GM23338 (cell line): Measurements from ENCODE around the gene MRAP. TPM values are rescaled to one million over a fixed set of nuclear protein-coding genes. Genes with fewer than 3 reads are reported as not detected.

Experiments used
- ATAC-seq: fragments of 200-7000 bp; cut with Tn5 transposase; 3 replicates; pipeline ENCODE4 v1.9.1; 2020
- DNase-seq: peaks from one replicate; pipeline ENCODE4 v3.0.0-alpha.2; 2015; ENCODE audit warnings: low spot score
- H2AFZ ChIP-seq: fragments of 200-600 bp; sonication (generic); 2 replicates; pipeline ENCODE4 v1.8.0; 2016; ENCODE audit warnings: antibody characterized with exemption, mild to moderate bottlenecking, moderate library complexity
- H3F3A ChIP-seq: fragments of 200-600 bp; sonication (generic); replicated peaks from 2 replicates; pipeline ENCODE4 v1.8.0; 2017; ENCODE audit warnings: antibody characterized with exemption, mixed run types, low read depth
- H3K27ac ChIP-seq: fragments of 200-600 bp; sonication (generic); 2 replicates; pipeline ENCODE4 v1.6.1; 2016; ENCODE audit warnings: low read depth
- H3K27me3 ChIP-seq: fragments of 200-600 bp; sonication (generic); 2 replicates; pipeline ENCODE4 v1.8.0; 2016; ENCODE audit warnings: mild to moderate bottlenecking, mixed run types, moderate library complexity; ENCODE audit not compliant: insufficient read depth
- H3K36me3 ChIP-seq: fragments of 200-600 bp; sonication (generic); 2 replicates; pipeline ENCODE4 v1.8.0; 2016; ENCODE audit warnings: mild to moderate bottlenecking; ENCODE audit not compliant: insufficient read depth
- H3K4me1 ChIP-seq: fragments of 200-600 bp; sonication (generic); 2 replicates; pipeline ENCODE4 v1.8.0; 2016; ENCODE audit warnings: mild to moderate bottlenecking, moderate library complexity; ENCODE audit not compliant: insufficient read depth
- H3K4me2 ChIP-seq: fragments of 200-600 bp; sonication (generic); 2 replicates; pipeline ENCODE4 v1.7.1; 2017; ENCODE audit warnings: mixed run types
- H3K4me3 ChIP-seq: fragments of 200-600 bp; sonication (generic); 2 replicates; pipeline ENCODE4 v1.6.1; 2016; ENCODE audit warnings: mixed run types
- H3K79me2 ChIP-seq: fragments of 200-600 bp; sonication (generic); replicated peaks from 2 replicates; pipeline ENCODE4 v1.8.0; 2017; ENCODE audit warnings: mild to moderate bottlenecking; ENCODE audit not compliant: insufficient read depth
- H3K9me2 ChIP-seq: fragments of 200-600 bp; sonication (generic); 2 replicates; pipeline ENCODE4 v1.8.0; 2017; ENCODE audit not compliant: insufficient read depth
- H4K20me1 ChIP-seq: fragments of 200-600 bp; sonication (generic); replicated peaks from 2 replicates; pipeline ENCODE4 v1.8.0; 2017; ENCODE audit warnings: mild to moderate bottlenecking; ENCODE audit not compliant: insufficient read depth
- H3K27ac Mint-ChIP-seq: 2 replicates; pipeline ENCODE4 v1.8.0; 2020; ENCODE audit warnings: inconsistent platforms, mild to moderate bottlenecking, moderate library complexity, mixed read lengths
- H3K27me3 Mint-ChIP-seq: 3 replicates; pipeline ENCODE4 v1.8.0; 2022; ENCODE audit warnings: low read depth, mild to moderate bottlenecking, moderate library complexity, mixed read lengths, inconsistent platforms; ENCODE audit not compliant: insufficient read depth, poor library complexity
- H3K36me3 Mint-ChIP-seq: 3 replicates; pipeline ENCODE4 v1.8.0; 2021; ENCODE audit warnings: low read depth, mild to moderate bottlenecking, inconsistent platforms, moderate library complexity, mixed read lengths
- H3K4me1 Mint-ChIP-seq: 3 replicates; pipeline ENCODE4 v1.8.0; 2020; ENCODE audit warnings: mild to moderate bottlenecking, inconsistent platforms, mixed read lengths
- H3K4me3 Mint-ChIP-seq: 3 replicates; pipeline ENCODE4 v1.8.0; 2021; ENCODE audit warnings: moderate library complexity, mild to moderate bottlenecking, inconsistent platforms, mixed read lengths
- H3K9me3 Mint-ChIP-seq: 3 replicates; pipeline ENCODE4 v1.8.0; 2020; ENCODE audit warnings: moderate library complexity, mild to moderate bottlenecking, inconsistent platforms, mixed read lengths
- CREB1 ChIP-seq: fragments of 250-450 bp; sonication (Bioruptor Pico); IDR thresholded peaks from 2 replicates; pipeline ENCODE4 v1.5.0; 2020; ENCODE audit warnings: low read depth, mild to moderate bottlenecking, moderate library complexity
- JUNB ChIP-seq: IDR thresholded peaks from one replicate; pipeline ENCODE4 v1.6.1; 2016; ENCODE audit warnings: antibody characterized with exemption; ENCODE audit not compliant: unreplicated experiment
- REST ChIP-seq: IDR thresholded peaks from one replicate; pipeline ENCODE4 v1.6.1; 2018; ENCODE audit warnings: antibody characterized with exemption; ENCODE audit not compliant: unreplicated experiment
- ZNF114 ChIP-seq: fragments of 250-450 bp; sonication (Bioruptor Pico); IDR thresholded peaks from 2 replicates; pipeline ENCODE4 v1.5.0; 2020; ENCODE audit warnings: mild to moderate bottlenecking, moderate library complexity
- polyA plus RNA-seq: library from polyadenylated mRNA; unstranded; fragments of >200 nt; fragmentation: Nextera tagmentation; extraction: Ambion mirVana; gene quantifications from 2 replicates; pipeline ENCODE4 v1.2.1, GENCODE V29; 2016
- total RNA-seq: library from RNA; depleted of rRNA; stranded (reverse); fragments of >200 nt; shearing (Covaris generic); gene quantifications from 2 replicates; pipeline ENCODE4 v1.2.3, GENCODE V29; 2014
- TF ChIP-seq, protein P1 (sequence below): fragments of 250-450 bp; sonication (Bioruptor Pico); IDR thresholded peaks from 2 replicates; pipeline ENCODE4 v1.5.0; 2020; ENCODE audit warnings: mild to moderate bottlenecking, moderate library complexity

The MRAP gene
- total and polyA plus RNA-seq, 2 experiments from 2014 or later = 0.78 TPM; not detected in 1

GRCh38 chr21:32297449-32297848 is 1.2 kb upstream of the MRAP start:
- Histone ChIP-seq H2AFZ (no peak overlapping the region), H3K4me3 (no peak overlapping the region), H3K79me2 (no peaks in the 10 kb centered on the region), H3K27ac (no peak overlapping the region), H3F3A (no peaks in the 10 kb centered on the region), H3K9me2 (0 out of 2 replicates have a peak, but pooled peaks cover 2% of the 10 kb centered on the region), H4K20me1 (no peaks in the 10 kb centered on the region; the same call in 1 of the 2 replicates), H3K36me3 (no peaks in the 10 kb centered on the region), H3K4me2 (no peak overlapping the region), H3K4me1 (no peaks in the 10 kb centered on the region), H3K27me3 (no peaks in the 10 kb centered on the region)
- H3K27ac Mint-ChIP-seq = no peak overlapping the region
- no peak for TF ChIP-seq JUNB
- no peak for TF ChIP-seq CREB1
- TF ChIP-seq, protein P1, sequence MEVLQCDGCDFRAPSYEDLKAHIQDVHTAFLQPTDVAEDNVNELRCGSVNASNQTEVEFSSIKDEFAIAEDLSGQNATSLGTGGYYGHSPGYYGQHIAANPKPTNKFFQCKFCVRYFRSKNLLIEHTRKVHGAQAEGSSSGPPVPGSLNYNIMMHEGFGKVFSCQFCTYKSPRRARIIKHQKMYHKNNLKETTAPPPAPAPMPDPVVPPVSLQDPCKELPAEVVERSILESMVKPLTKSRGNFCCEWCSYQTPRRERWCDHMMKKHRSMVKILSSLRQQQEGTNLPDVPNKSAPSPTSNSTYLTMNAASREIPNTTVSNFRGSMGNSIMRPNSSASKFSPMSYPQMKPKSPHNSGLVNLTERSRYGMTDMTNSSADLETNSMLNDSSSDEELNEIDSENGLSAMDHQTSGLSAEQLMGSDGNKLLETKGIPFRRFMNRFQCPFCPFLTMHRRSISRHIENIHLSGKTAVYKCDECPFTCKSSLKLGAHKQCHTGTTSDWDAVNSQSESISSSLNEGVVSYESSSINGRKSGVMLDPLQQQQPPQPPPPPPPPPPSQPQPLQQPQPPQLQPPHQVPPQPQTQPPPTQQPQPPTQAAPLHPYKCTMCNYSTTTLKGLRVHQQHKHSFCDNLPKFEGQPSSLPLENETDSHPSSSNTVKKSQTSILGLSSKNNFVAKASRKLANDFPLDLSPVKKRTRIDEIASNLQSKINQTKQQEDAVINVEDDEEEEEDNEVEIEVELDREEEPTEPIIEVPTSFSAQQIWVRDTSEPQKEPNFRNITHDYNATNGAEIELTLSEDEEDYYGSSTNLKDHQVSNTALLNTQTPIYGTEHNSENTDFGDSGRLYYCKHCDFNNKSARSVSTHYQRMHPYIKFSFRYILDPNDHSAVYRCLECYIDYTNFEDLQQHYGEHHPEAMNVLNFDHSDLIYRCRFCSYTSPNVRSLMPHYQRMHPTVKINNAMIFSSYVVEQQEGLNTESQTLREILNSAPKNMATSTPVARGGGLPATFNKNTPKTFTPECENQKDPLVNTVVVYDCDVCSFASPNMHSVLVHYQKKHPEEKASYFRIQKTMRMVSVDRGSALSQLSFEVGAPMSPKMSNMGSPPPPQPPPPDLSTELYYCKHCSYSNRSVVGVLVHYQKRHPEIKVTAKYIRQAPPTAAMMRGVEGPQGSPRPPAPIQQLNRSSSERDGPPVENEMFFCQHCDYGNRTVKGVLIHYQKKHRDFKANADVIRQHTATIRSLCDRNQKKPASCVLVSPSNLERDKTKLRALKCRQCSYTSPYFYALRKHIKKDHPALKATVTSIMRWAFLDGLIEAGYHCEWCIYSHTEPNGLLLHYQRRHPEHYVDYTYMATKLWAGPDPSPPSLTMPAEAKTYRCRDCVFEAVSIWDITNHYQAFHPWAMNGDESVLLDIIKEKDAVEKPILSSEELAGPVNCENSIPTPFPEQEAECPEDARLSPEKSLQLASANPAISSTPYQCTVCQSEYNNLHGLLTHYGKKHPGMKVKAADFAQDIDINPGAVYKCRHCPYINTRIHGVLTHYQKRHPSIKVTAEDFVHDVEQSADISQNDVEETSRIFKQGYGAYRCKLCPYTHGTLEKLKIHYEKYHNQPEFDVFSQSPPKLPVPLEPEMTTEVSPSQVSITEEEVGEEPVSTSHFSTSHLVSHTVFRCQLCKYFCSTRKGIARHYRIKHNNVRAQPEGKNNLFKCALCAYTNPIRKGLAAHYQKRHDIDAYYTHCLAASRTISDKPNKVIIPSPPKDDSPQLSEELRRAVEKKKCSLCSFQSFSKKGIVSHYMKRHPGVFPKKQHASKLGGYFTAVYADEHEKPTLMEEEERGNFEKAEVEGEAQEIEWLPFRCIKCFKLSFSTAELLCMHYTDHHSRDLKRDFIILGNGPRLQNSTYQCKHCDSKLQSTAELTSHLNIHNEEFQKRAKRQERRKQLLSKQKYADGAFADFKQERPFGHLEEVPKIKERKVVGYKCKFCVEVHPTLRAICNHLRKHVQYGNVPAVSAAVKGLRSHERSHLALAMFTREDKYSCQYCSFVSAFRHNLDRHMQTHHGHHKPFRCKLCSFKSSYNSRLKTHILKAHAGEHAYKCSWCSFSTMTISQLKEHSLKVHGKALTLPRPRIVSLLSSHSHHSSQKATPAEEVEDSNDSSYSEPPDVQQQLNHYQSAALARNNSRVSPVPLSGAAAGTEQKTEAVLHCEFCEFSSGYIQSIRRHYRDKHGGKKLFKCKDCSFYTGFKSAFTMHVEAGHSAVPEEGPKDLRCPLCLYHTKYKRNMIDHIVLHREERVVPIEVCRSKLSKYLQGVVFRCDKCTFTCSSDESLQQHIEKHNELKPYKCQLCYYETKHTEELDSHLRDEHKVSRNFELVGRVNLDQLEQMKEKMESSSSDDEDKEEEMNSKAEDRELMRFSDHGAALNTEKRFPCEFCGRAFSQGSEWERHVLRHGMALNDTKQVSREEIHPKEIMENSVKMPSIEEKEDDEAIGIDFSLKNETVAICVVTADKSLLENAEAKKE (CRISPR knock-in tag) = no peak
- TF ChIP-seq ZNF114 (CRISPR knock-in tag) = no peak
- TF ChIP-seq REST = no peak
- H3K4me3 Mint-ChIP-seq = no peak overlapping the region
- no peaks in the 10 kb centered on the region for H3K27me3 Mint-ChIP-seq
- DNase-seq (no peak), ATAC-seq (no peak)
- peaks cover 12% of the 10 kb centered on the region for H3K36me3 Mint-ChIP-seq
- H3K9me3 Mint-ChIP-seq = no peaks in the 10 kb centered on the region
- no peaks in the 10 kb centered on the region for H3K4me1 Mint-ChIP-seq
